ACHN (cell line): ENCODE measurements around the gene QPRT.
"Not testable (repeated sequence)": the region's sequence is repeated elsewhere in the genome, so short reads cannot be mapped to it uniquely, and the experiment has no call there.

ENCODE experiments used
- DNase-seq: peaks from one replicate; pipeline ENCODE4 v3.0.0-alpha.2; 2015
- in situ Hi-C: cut with HindIII; loops from 2 replicates; pipeline ENCODE4 v1.10.0; 2017; ENCODE audit warnings: low sequenced_read_pairs, low pct_ligation_motif_present, low pct_unique_long_range_greater_than_20kb

The QPRT gene

GRCh38 chr16:29678691-29679267 is at the start of gene QPRT:
Gene QPRT, plus strand, starts transcription at chr16:29679180. Its CDS starts 18 bp downstream, at chr16:29679198.
- in situ Hi-C loops, result no loop called here
- peak; percentile 73 for DNase-seq

GRCh38 chr16:29629318-29629717 is 49.7 kb upstream of the QPRT start:
- in situ Hi-C loops, DNase-seq: not testable (repeated sequence)

GRCh38 chr16:29631658-29632057 is 47.3 kb upstream of the QPRT start:
- DNase-seq, in situ Hi-C loops: not testable (repeated sequence)

GRCh38 chr16:29635902-29636301 is 43.1 kb upstream of the QPRT start:
- in situ Hi-C loops, DNase-seq: not testable (repeated sequence)

GRCh38 chr16:29636368-29636767 is 42.6 kb upstream of the QPRT start:
- in situ Hi-C loops, DNase-seq: not testable (repeated sequence)

- DNase-seq, in situ Hi-C loops: not testable (repeated sequence)
These were observed 40.2 kb upstream of the QPRT start for GRCh38 chr16:29638751-29639150.

GRCh38 chr16:29641561-29641960 is 37.4 kb upstream of the QPRT start:
- in situ Hi-C loops, result no loop called here
- peak; percentile 14 for DNase-seq

- in situ Hi-C loops, result no loop called here
These were observed 35.4 kb upstream of the QPRT start for GRCh38 chr16:29643596-29643995.

GRCh38 chr16:29644338-29644857 is 34.6 kb upstream of the QPRT start:
- in situ Hi-C loops, result no loop called here
- DNase-seq, result no peak

More at GRCh38 chr16:29643596-29643995, 35.4 kb upstream of the QPRT start:
- no peak for DNase-seq

GRCh38 chr16:29644973-29645693 is 33.8 kb upstream of the QPRT start:
- DNase-seq, result no peak
- in situ Hi-C loops, result no loop called here

GRCh38 chr16:29645694-29646187 is 33.2 kb upstream of the QPRT start:
- DNase-seq, result no peak
- in situ Hi-C loops, result no loop called here

GRCh38 chr16:29646947-29647346 is 32.0 kb upstream of the QPRT start:
- in situ Hi-C loops, result no loop called here

GRCh38 chr16:29649588-29650494 is 29.1 kb upstream of the QPRT start:
- in situ Hi-C loops, result no loop called here
- no peak for DNase-seq

More at GRCh38 chr16:29646947-29647346, 32.0 kb upstream of the QPRT start:
- no peak for DNase-seq

- in situ Hi-C loops, result no loop called here
These were observed 28.2 kb upstream of the QPRT start for GRCh38 chr16:29650771-29651170.

GRCh38 chr16:29651774-29652349 is 27.1 kb upstream of the QPRT start:
- in situ Hi-C loops, result no loop called here
- DNase-seq, result no peak

More at GRCh38 chr16:29650771-29651170, 28.2 kb upstream of the QPRT start:
- DNase-seq, result no peak

GRCh38 chr16:29653471-29653870 is 25.5 kb upstream of the QPRT start:
- no peak for DNase-seq
- in situ Hi-C loops, result no loop called here

GRCh38 chr16:29653890-29654289 is 25.1 kb upstream of the QPRT start:
- DNase-seq, in situ Hi-C loops: not testable (repeated sequence)
